Trophoblast cell (in vitro differentiated cells and primary cell): ENCODE data around the gene RAB10.
A peak's percentile ranks its signal among the peaks of the same experiment; 100 is the strongest.
"Not testable (repeated sequence)": the region's sequence is repeated elsewhere in the genome, so short reads cannot be mapped to it uniquely, and the experiment has no call there.

Experiments used
- DNase-seq, 2 donors: peaks; one replicate each; pipeline ENCODE4 v3.0.0-alpha.2; 2016
- H2AFZ ChIP-seq: 2 replicates; pipeline ENCODE4 v1.6.1; 2013; ENCODE audit warnings: low read length, moderate library complexity, mild to moderate bottlenecking; ENCODE audit not compliant: insufficient read depth, poor library complexity
- H2AK5ac ChIP-seq: 2 replicates; pipeline ENCODE4 v1.6.1; 2013; ENCODE audit warnings: mild to moderate bottlenecking, low read length
- H2BK120ac ChIP-seq: 2 replicates; pipeline ENCODE4 v1.6.1; 2013; ENCODE audit warnings: low read length, mild to moderate bottlenecking, moderate library complexity; ENCODE audit not compliant: insufficient read depth, poor library complexity
- H2BK12ac ChIP-seq: 2 replicates; pipeline ENCODE4 v1.6.1; 2013; ENCODE audit warnings: mild to moderate bottlenecking, low read length, moderate library complexity
- H2BK5ac ChIP-seq: 2 replicates; pipeline ENCODE4 v1.6.1; 2013; ENCODE audit warnings: low read length, low read depth, moderate library complexity, mild to moderate bottlenecking; ENCODE audit not compliant: poor library complexity
- H3K14ac ChIP-seq: 2 replicates; pipeline ENCODE4 v1.6.1; 2013; ENCODE audit warnings: mild to moderate bottlenecking, low read length
- H3K18ac ChIP-seq: 2 replicates; pipeline ENCODE4 v1.6.1; 2013; ENCODE audit warnings: mild to moderate bottlenecking, low read length
- H3K23ac ChIP-seq: 2 replicates; pipeline ENCODE4 v1.6.1; 2013; ENCODE audit warnings: low read length
- H3K27ac ChIP-seq: 2 replicates; pipeline ENCODE4 v1.5.1; 2013; ENCODE audit warnings: low read depth, mild to moderate bottlenecking, inconsistent platforms, low read length, moderate library complexity
- H3K27me3 ChIP-seq: 2 replicates; pipeline ENCODE4 v1.6.1; 2013; ENCODE audit warnings: inconsistent platforms, mild to moderate bottlenecking, low read length, moderate library complexity; ENCODE audit not compliant: insufficient read depth
- H3K36me3 ChIP-seq, 2 experiments: 1 replicate in 1 of 2; 2 replicates in 1 of 2; pipeline ENCODE4 v1.6.1; 2013; ENCODE audit warnings: low read length in 2 of 2, mild to moderate bottlenecking in 2 of 2, moderate library complexity in 1 of 2; ENCODE audit not compliant: insufficient read depth in 2 of 2, control insufficient read depth in 1 of 2
- H3K4ac ChIP-seq: 2 replicates; pipeline ENCODE4 v1.6.1; 2013; ENCODE audit warnings: low read depth, mild to moderate bottlenecking, low read length, moderate library complexity
- H3K4me1 ChIP-seq, 2 experiments: 1 replicate in 1 of 2; 2 replicates in 1 of 2; pipeline ENCODE4 v1.6.1; 2013; ENCODE audit warnings: low read length in 2 of 2, mild to moderate bottlenecking in 2 of 2, moderate library complexity in 1 of 2; ENCODE audit not compliant: insufficient read depth in 2 of 2, control insufficient read depth in 1 of 2
- H3K4me2 ChIP-seq: 2 replicates; pipeline ENCODE4 v1.6.1; 2013; ENCODE audit warnings: inconsistent platforms, mild to moderate bottlenecking, low read length, moderate library complexity
- H3K4me3 ChIP-seq: 2 replicates; pipeline ENCODE4 v1.5.1; 2013; ENCODE audit warnings: mild to moderate bottlenecking, low read depth, low read length, inconsistent platforms
- H3K79me1 ChIP-seq: one replicate; pipeline ENCODE4 v1.6.1; 2013; ENCODE audit warnings: low read length
- H3K79me2 ChIP-seq: 2 replicates; pipeline ENCODE4 v1.6.1; 2013; ENCODE audit warnings: low read length, mild to moderate bottlenecking; ENCODE audit not compliant: control insufficient read depth, insufficient read depth, poor library complexity
- H3K9ac ChIP-seq: 2 replicates; pipeline ENCODE4 v1.6.1; 2013; ENCODE audit warnings: mild to moderate bottlenecking, low read length
- H3K9me3 ChIP-seq: 2 replicates; pipeline ENCODE4 v1.6.1; 2013; ENCODE audit warnings: low read depth, mild to moderate bottlenecking, control low read depth, inconsistent platforms, low read length; ENCODE audit not compliant: insufficient read depth
- H4K12ac ChIP-seq: 2 replicates; pipeline ENCODE4 v1.6.1; 2013; ENCODE audit warnings: low read depth, mild to moderate bottlenecking, low read length, moderate library complexity
- H4K8ac ChIP-seq: 2 replicates; pipeline ENCODE4 v1.6.1; 2013; ENCODE audit warnings: low read depth, mild to moderate bottlenecking, low read length, moderate library complexity
- H4K91ac ChIP-seq: one replicate; pipeline ENCODE4 v1.6.1; 2013; ENCODE audit warnings: low read depth, mild to moderate bottlenecking, low read length, moderate library complexity
- WGBS: extraction: QIAGEN DNeasy Blood & Tissue Kit; methylation state at CpG from one replicate; pipeline ENCODE4 v1.1.7; 2013; ENCODE audit warnings: missing lambda C conversion rate; ENCODE audit not compliant: insufficient read length, insufficient coverage; ENCODE audit errors: extremely low coverage; 5-methylcytosine and 5-hydroxymethylcytosine counted together

The RAB10 gene

GRCh38 chr2:25998816-25999383 lies 35.0 kb upstream of the RAB10 start:
- not testable (repeated sequence) for DNase-seq, H3K27ac ChIP-seq, H3K4me2 ChIP-seq, H3K9me3 ChIP-seq, H3K4me1 ChIP-seq, H3K79me2 ChIP-seq, H3K23ac ChIP-seq, H3K14ac ChIP-seq, H3K4me3 ChIP-seq, H3K18ac ChIP-seq, H4K12ac ChIP-seq, H3K79me1 ChIP-seq, H2BK5ac ChIP-seq, H2AFZ ChIP-seq, H3K4ac ChIP-seq, H3K27me3 ChIP-seq, H2AK5ac ChIP-seq, H3K9ac ChIP-seq, H3K36me3 ChIP-seq, H4K8ac ChIP-seq
- Histone ChIP-seq H2BK12ac (peak overlapping the region; percentile 58), H4K91ac (peak overlapping the region; percentile 27), H2BK120ac (peak overlapping the region; percentile 46)
- no CpG with 5 or more reads among the region's 13 CpGs for WGBS

GRCh38 chr2:25999406-25999805 lies 34.5 kb upstream of the RAB10 start:
- Histone ChIP-seq H2AK5ac (peak overlapping the region; percentile 63), H3K18ac (peak overlapping the region; percentile 33), H4K91ac (peak overlapping the region; percentile 55), H2BK12ac (peak overlapping the region; percentile 76), H4K8ac (peak overlapping the region; percentile 23), H2BK120ac (peak overlapping the region; percentile 41)
- H3K79me1 ChIP-seq, H2BK5ac ChIP-seq, H3K9me3 ChIP-seq, H2AFZ ChIP-seq, H3K79me2 ChIP-seq, H3K4ac ChIP-seq, H3K36me3 ChIP-seq, H3K4me1 ChIP-seq, H3K14ac ChIP-seq, H4K12ac ChIP-seq, H3K9ac ChIP-seq, H3K27ac ChIP-seq, H3K23ac ChIP-seq, H3K4me2 ChIP-seq, H3K27me3 ChIP-seq, H3K4me3 ChIP-seq: not testable (repeated sequence)
- DNase-seq, result peak in 1 of 2 donors; percentile 63
- no CpG with 5 or more reads among the region's 7 CpGs for WGBS

- no peak overlapping the region for H2BK120ac ChIP-seq
- H3K4me1 ChIP-seq, result peaks cover 3 to 6% of the 10 kb centered on the region in 2 experiments
- H2AK5ac ChIP-seq, result peak overlapping the region; percentile 7
- no peak overlapping the region for H3K4me2 ChIP-seq
- WGBS, result no CpG with 5 or more reads among the region's 5 CpGs
- no peaks in the 10 kb centered on the region for H3K79me2 ChIP-seq
- no peak overlapping the region for H4K91ac ChIP-seq
- no peak overlapping the region for H3K14ac ChIP-seq
- no peak overlapping the region for H2BK12ac ChIP-seq
- H3K27ac ChIP-seq, result no peak overlapping the region
- no peak overlapping the region for H3K18ac ChIP-seq
- H3K4me3 ChIP-seq, result no peak overlapping the region
- no peak for DNase-seq
- H4K8ac ChIP-seq, result no peak overlapping the region
- H2BK5ac ChIP-seq, result no peak overlapping the region
- no peak overlapping the region for H4K12ac ChIP-seq
- peaks cover 3% of the 10 kb centered on the region for H3K79me1 ChIP-seq
- no peaks in the 10 kb centered on the region for H3K36me3 ChIP-seq
- H3K27me3 ChIP-seq, result no peaks in the 10 kb centered on the region
- no peak overlapping the region for H2AFZ ChIP-seq
- H3K9ac ChIP-seq, result no peak overlapping the region
- no peaks in the 10 kb centered on the region for H3K9me3 ChIP-seq
- no peak overlapping the region for H3K23ac ChIP-seq
- H3K4ac ChIP-seq, result no peak overlapping the region
Measured at GRCh38 chr2:26000561-26001082, 33.3 kb upstream of the RAB10 start.

GRCh38 chr2:26001743-26002351 lies 32.0 kb upstream of the RAB10 start:
- no peak overlapping the region for H4K8ac ChIP-seq
- peak overlapping the region; percentile 57 for H2AFZ ChIP-seq
- no peaks in the 10 kb centered on the region for H3K79me2 ChIP-seq
- DNase-seq, result no peak
- H3K14ac ChIP-seq, result no peak overlapping the region
- H3K9ac ChIP-seq, result no peak overlapping the region
- H4K12ac ChIP-seq, result no peak overlapping the region
- no peak overlapping the region for H2BK120ac ChIP-seq
- H2BK12ac ChIP-seq, result no peak overlapping the region
- H3K27ac ChIP-seq, result no peak overlapping the region
- no peak overlapping the region for H3K4me3 ChIP-seq
- no peak overlapping the region for H3K23ac ChIP-seq
- H3K18ac ChIP-seq, result no peak overlapping the region
- H3K27me3 ChIP-seq, result no peaks in the 10 kb centered on the region
- peaks cover 3% of the 10 kb centered on the region for H3K79me1 ChIP-seq
- H3K4ac ChIP-seq, result no peak overlapping the region
- H3K36me3 ChIP-seq, result no peaks in the 10 kb centered on the region
- no CpG with 5 or more reads among the region's 4 CpGs for WGBS
- no peaks in the 10 kb centered on the region for H3K9me3 ChIP-seq
- H2AK5ac ChIP-seq, result no peak overlapping the region
- H3K4me1 ChIP-seq, result peaks cover 3 to 6% of the 10 kb centered on the region in 2 experiments
- H4K91ac ChIP-seq, result no peak overlapping the region
- no peak overlapping the region for H3K4me2 ChIP-seq
- no peak overlapping the region for H2BK5ac ChIP-seq
